Measurements from ENCODE around the gene SAP30BP. TPM values are rescaled to one million over a fixed set of nuclear protein-coding genes. Genes with fewer than 3 reads are reported as not detected.
A peak's percentile ranks its signal among the peaks of the same experiment; 100 is the strongest.

Gene SAP30BP
- total RNA-seq, 1 donor, result 60.0 TPM

GRCh38 chr17:75750661-75751423 lies 83.7 kb downstream of the SAP30BP start:
- TF ChIP-seq CTCF (IDR thresholded peaks at IDR 0.05; ENCODE audit: insufficient read depth, low read depth, low read length), result no peak
- no peak overlapping the region for H3K4me3 ChIP-seq (ENCODE audit: low read depth, low read length)
- no peak for DNase-seq (ENCODE audit: low read depth)

- DNase-seq (ENCODE audit: low read depth), result no peak
- TF ChIP-seq CTCF (IDR thresholded peaks at IDR 0.05; ENCODE audit: insufficient read depth, low read depth, low read length), result no peak
- H3K4me3 ChIP-seq (ENCODE audit: low read depth, low read length), result no peak overlapping the region
Observed at GRCh38 chr17:75751676-75752404, 84.7 kb downstream of the SAP30BP start.

GRCh38 chr17:75752405-75752709 lies 85.2 kb downstream of the SAP30BP start:
- H3K4me3 ChIP-seq (ENCODE audit: low read depth, low read length), result no peak overlapping the region
- DNase-seq (ENCODE audit: low read depth), result no peak
- TF ChIP-seq CTCF (IDR thresholded peaks at IDR 0.05; ENCODE audit: insufficient read depth, low read depth, low read length), result no peak

- peak overlapping the region; percentile 61 for H3K4me3 ChIP-seq (ENCODE audit: low read depth, low read length)
- no peak for TF ChIP-seq CTCF (IDR thresholded peaks at IDR 0.05; ENCODE audit: insufficient read depth, low read depth, low read length)
- DNase-seq (ENCODE audit: low read depth), result no peak
Observed at GRCh38 chr17:75752802-75753513, 85.8 kb downstream of the SAP30BP start.

- TF ChIP-seq CTCF (IDR thresholded peaks at IDR 0.05; ENCODE audit: insufficient read depth, low read depth, low read length), result peak; percentile 47
- H3K4me3 ChIP-seq (ENCODE audit: low read depth, low read length), result peak overlapping the region; percentile 61
- DNase-seq (ENCODE audit: low read depth), result peak; percentile 63
Observed at GRCh38 chr17:75753514-75754377, 86.6 kb downstream of the SAP30BP start.

Data from fibroblast of villous mesenchyme (primary cell).